Stimulated activated CD8-positive, alpha-beta memory T cell treated with anti-CD3 and anti-CD28 coated beads, Interleukin-7, amount 100 ng/mL, for 1 hour (primary cell): ENCODE measurements around the gene LRRC41.
"Not testable (repeated sequence)": the region's sequence is repeated elsewhere in the genome, so short reads cannot be mapped to it uniquely, and the experiment has no call there.

Source experiments
- DNase-seq, 2 donors: peaks; one replicate each; pipeline ENCODE4 v3.0.0-alpha.2; 2020; ENCODE audit warnings: low read depth in 2 of 2

The LRRC41 gene

DNA sequence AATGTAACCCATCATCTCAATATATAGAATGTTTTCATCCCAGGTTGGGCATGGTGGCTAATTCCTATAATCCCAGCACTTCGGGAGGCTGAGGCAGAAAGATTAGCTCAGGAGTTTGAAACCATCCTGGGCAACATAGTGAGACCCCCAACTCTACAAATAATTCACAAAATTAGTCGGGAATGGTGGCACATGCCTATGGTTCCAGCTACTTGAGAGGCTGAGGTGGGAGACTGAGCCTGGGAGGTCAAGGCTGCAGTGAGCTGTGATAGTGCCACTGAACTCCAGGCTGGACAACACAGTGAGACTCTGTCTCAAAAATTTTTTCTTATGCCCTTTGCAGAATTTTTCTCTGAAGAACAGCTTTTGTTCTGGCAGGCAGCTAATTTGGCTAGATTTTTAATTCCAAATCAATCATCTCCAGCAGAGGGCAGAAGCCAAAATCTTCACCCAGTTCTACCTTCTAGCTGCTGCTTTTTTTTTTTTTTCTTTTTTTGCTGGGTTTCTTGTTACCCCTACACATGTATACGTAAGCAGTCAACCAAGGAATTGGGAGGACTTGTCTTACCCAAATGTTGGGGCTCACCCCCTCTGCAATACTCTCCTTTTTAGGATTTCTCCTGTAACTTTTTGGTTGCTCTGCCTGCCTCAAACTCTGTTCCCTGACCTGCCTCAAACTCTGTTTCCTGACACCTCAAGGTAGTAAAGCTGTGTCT is 58.6 kb downstream of the LRRC41 start:
- DNase-seq, result no peak

DNA sequence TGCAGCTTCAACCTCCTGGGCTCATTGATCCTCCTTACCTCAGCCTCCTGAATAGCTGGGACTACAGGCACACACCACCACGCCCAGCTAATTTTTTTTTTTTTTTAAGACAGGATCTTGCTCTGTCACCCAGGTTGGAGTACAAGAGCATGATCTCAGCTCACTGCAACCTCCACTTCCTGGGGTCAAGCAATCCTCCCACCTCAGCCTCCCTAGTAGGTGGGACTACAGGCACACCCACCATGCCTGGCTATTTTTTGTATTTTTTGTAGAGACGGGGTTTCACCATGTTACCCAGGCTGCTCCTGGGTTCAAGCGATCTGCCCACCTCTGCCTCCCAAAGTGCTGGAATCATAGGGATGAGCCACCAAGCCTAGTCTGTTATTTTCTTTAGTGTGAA is 59.6 kb downstream of the LRRC41 start:
- not testable (repeated sequence) for DNase-seq

DNA sequence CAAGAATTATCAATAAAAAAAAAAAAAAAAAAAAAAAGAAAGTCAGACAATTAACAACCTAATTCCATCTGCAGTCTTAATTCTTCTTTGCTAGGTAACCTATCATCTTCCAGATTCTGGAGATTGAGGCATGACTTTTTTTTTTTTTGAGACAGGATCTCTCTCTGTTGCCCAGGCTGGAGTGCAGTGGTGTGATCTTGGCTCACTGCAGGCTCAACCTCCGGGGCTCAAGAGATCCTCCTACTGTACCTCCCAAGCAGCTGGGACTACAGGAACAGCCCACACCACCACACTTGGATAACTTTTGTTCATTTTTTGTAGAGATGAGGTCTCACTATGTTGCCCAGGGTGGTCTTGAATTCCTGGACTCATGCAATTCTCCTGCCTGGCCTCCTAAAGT is 60.5 kb downstream of the LRRC41 start:
- no peak for DNase-seq

DNA sequence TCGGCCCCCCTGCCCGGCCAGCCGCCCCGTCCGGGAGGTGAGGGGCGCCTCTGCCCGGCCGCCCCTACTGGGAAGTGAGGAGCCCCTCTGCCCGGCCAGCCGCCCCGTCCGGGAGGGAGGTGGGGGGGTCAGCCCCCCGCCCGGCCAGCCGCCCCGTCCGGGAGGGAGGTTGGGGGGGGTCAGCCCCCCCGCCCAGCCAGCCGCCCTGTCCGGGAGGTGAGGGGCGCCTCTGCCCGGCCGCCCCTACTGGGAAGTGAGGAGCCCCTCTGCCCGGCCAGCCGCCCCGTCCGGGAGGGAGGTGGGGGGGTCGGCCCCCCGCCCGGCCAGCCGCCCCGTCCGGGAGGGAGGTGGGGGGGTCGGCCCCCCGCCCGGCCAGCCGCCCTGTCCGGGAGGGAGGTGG is 61.7 kb downstream of the LRRC41 start:
- not testable (repeated sequence) for DNase-seq

DNA sequence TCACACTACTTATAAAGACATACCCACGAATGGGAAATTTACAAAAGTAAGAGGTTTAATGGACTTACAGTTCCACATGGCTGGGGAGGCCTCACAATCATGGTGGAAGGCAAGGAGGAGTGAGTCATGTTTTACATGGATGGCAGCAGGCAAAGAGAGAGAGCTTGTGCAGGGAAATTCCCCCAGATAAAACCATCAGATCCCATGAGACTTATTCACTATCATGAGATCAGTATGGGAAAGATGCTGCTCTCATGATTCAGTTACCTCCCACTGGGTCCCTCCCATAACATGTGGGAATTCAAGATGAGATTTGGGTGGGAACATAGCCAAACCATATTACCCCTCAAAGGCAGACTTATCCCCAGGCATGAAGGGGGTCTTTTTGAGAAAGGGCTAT is 64.6 kb downstream of the LRRC41 start:
- DNase-seq, result not testable (repeated sequence)

- no peak for DNase-seq
Observed at GRCh38 chr1:46236882-46237281, 66.5 kb downstream of the LRRC41 start.

- not testable (repeated sequence) for DNase-seq
Observed at GRCh38 chr1:46231231-46231630, 72.2 kb downstream of the LRRC41 start.
